Mucosa of descending colon (tissue), 3 donors: ENCODE results near the gene CCDC85C. TPM values are rescaled to one million over a fixed set of nuclear protein-coding genes. Genes with fewer than 3 reads are reported as not detected.

Experiments
- ATAC-seq: fragments of 200-7000 bp; cut with Tn5 transposase; one replicate; pipeline ENCODE4 v1.9.1; 2020; ENCODE audit warnings: mild to moderate bottlenecking, moderate library complexity
- DNase-seq, 3 donors: peaks; one replicate each; pipeline ENCODE4 v3.0.0-alpha.2; 2020
- H3K36me3 ChIP-seq: fragments of 200-600 bp; one replicate; pipeline ENCODE4 v1.8.0; 2021; ENCODE audit warnings: low read depth, mild to moderate bottlenecking
- H3K4me1 ChIP-seq: fragments of 200-600 bp; one replicate; pipeline ENCODE4 v1.8.0; 2021; ENCODE audit warnings: low read depth, mild to moderate bottlenecking
- H3K4me3 ChIP-seq: fragments of 200-600 bp; one replicate; pipeline ENCODE4 v1.8.0; 2021; ENCODE audit warnings: mild to moderate bottlenecking
- H3K9me3 ChIP-seq: fragments of 200-600 bp; one replicate; pipeline ENCODE4 v1.8.0; 2021; ENCODE audit warnings: mild to moderate bottlenecking
- CTCF ChIP-seq: fragments of 200-600 bp; IDR thresholded peaks from one replicate; pipeline ENCODE4 v1.8.0; 2022; ENCODE audit warnings: antibody characterized with exemption, mild to moderate bottlenecking
- intact Hi-C, 2 donors: fragments of 100-400 bp; cut with DNase I in 1 of 2; cut with micrococcal nuclease in 1 of 2; formaldehyde crosslinking; loops; one replicate each; pipeline versions ENCODE4 v1.11.0 to v1.11.1; 2022; cut with DNase I, micrococcal nuclease
- long read RNA-seq, 2 donors: library from polyadenylated mRNA; unstranded; transcript quantifications; one replicate each; pipeline ENCODE4 v2.0.0, GENCODE V29; 2019 to 2021
- total RNA-seq, 3 donors: library from RNA; stranded (reverse); fragmentation: NEBNext Ultra II Directional in 2 of 3; extraction: Animal tissue kit (Norgen Biotek cat#: 25700) in 2 of 3; gene quantifications; one replicate each; pipeline versions ENCODE4 v1.2.1 to v1.2.4, GENCODE V29; 2021 to 2023
- donor health status: DM: no; HTN: no; CAD: no; lungs with moderate emphysema.
- donor health status: DM: no; HTN: no; CAD: no.
- donor health status: DM: no; HTN: yes; CAD: no.

The CCDC85C gene
- total RNA-seq: 100 to 1,000 TPM in 1 of 3 donors, 10 to 100 TPM in 2; 66.2 to 102 (median 66.2) TPM
- long read RNA-seq, donor 1, full-length matches to known transcripts: 16 of 126 reads
- long read RNA-seq, donor 1, partial matches to known transcripts: 10 of 126 reads
- long read RNA-seq, donor 1, other reads (novel, unspliced or antisense): 100 of 126 reads
- long read RNA-seq, donor 2, partial matches to known transcripts: 12 of 16 reads
- long read RNA-seq, donor 2, other reads (novel, unspliced or antisense): 3 of 16 reads

- Histone ChIP-seq H3K36me3 (no peaks in the 10 kb centered on the region), H3K9me3 (no peaks in the 10 kb centered on the region), H3K4me3 (peak within 1 kb of the TSS; percentile 42), H3K4me1 (peaks cover 45% of the 10 kb centered on the region)
- TF ChIP-seq CTCF: no peak
- intact Hi-C loops: no loop called here
- DNase-seq (peak; percentile 42 to 77 (median 69)), ATAC-seq (no peak)
Observed at GRCh38 chr14:99603471-99604277, at the start of gene CCDC85C. Gene CCDC85C (minus strand): TSS chr14:99604207. CDS start chr14:99603959, 248 bp downstream.

GRCh38 chr14:99651953-99652746, 48.1 kb upstream of the CCDC85C start:
- no peaks in the 10 kb centered on the region for H3K36me3 ChIP-seq
- H3K9me3 ChIP-seq: no peaks in the 10 kb centered on the region
- intact Hi-C loops: no loop called here
- no peaks in the 10 kb centered on the region for H3K4me1 ChIP-seq
- no peak for DNase-seq
- no peak for TF ChIP-seq CTCF
- no peak for ATAC-seq
- H3K4me3 ChIP-seq: no peak overlapping the region

GRCh38 chr14:99650189-99650588, 46.2 kb upstream of the CCDC85C start:
- ATAC-seq: no peak
- Histone ChIP-seq H3K9me3 (no peaks in the 10 kb centered on the region), H3K4me3 (no peak overlapping the region), H3K36me3 (no peaks in the 10 kb centered on the region), H3K4me1 (no peaks in the 10 kb centered on the region)
- intact Hi-C loops: no loop called here
- DNase-seq: no peak
- no peak for TF ChIP-seq CTCF

GRCh38 chr14:99649643-99650042, 45.6 kb upstream of the CCDC85C start:
- intact Hi-C loops: no loop called here
- H3K4me1 ChIP-seq: peaks cover 5% of the 10 kb centered on the region
- DNase-seq (no peak), ATAC-seq (no peak)
- no peak overlapping the region for H3K4me3 ChIP-seq
- no peak for TF ChIP-seq CTCF
- H3K9me3 ChIP-seq: no peaks in the 10 kb centered on the region
- H3K36me3 ChIP-seq: no peaks in the 10 kb centered on the region

- Histone ChIP-seq H3K9me3 (no peaks in the 10 kb centered on the region), H3K4me3 (no peak overlapping the region), H3K36me3 (no peaks in the 10 kb centered on the region), H3K4me1 (peaks cover 6% of the 10 kb centered on the region)
- ATAC-seq (no peak), DNase-seq (no peak)
- intact Hi-C loops: no loop called here
- TF ChIP-seq CTCF: no peak
Observed at GRCh38 chr14:99649219-99649618, 45.2 kb upstream of the CCDC85C start.
